ENCODE results near the gene VPS13D. TPM values are rescaled to one million over a fixed set of nuclear protein-coding genes. Genes with fewer than 3 reads are reported as not detected.

Gene VPS13D
- total RNA-seq, 1 experiment from 2014 or later: 20.2 TPM

DNA sequence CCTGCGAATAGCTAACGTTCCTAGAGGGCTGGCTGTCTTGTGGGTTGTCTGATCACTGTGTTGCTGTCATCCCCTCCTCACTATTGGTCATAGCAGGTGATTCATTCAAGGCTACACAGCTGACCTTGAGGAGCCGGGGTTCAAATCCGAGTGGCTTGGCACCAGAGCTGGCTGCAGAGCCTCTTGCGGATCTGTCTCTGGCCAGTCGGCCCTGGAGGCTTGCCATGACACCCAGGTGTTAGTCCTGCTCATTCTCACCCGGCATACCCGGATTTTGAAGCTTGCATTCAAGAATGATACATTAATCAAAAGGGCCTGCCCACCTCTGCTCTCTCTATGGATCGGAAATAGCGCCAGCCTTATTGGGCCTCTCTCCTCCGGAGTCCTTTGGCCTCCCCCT is 277.8 kb downstream of the VPS13D start:
- TF ChIP-seq CTCF (conservative IDR thresholded peaks at IDR 0.05): no peak
- Histone ChIP-seq H4K5ac (ENCODE audit: insufficient read length, low read depth, low read length) (no peak overlapping the region), H4K91ac (ENCODE audit: insufficient read length, low read depth, low read length) (no peak overlapping the region), H2BK5ac (ENCODE audit: insufficient read length, low read length) (no peak overlapping the region), H2AK5ac (ENCODE audit: insufficient read length, low read length) (no peak overlapping the region), H2AFZ (ENCODE audit: low read length) (no peak overlapping the region), H3K23ac (ENCODE audit: insufficient read length, low read depth, low read length) (no peak overlapping the region), H3K9me3 (ENCODE audit: control insufficient read depth, low read depth, low read length) (no peaks in the 10 kb centered on the region), H3T11ph (ENCODE audit: low read length) (no peak overlapping the region), H3K56ac (ENCODE audit: insufficient read length, low read depth, low read length) (no peak overlapping the region), H3K23me2 (ENCODE audit: insufficient read length, low read depth, low read length, poor library complexity, severe bottlenecking) (no peaks in the 10 kb centered on the region), H3K4ac (ENCODE audit: low read depth, low read length) (no peak overlapping the region), H3K4me2 (ENCODE audit: insufficient read depth, insufficient read length, low read length) (no peak overlapping the region), H3K14ac (ENCODE audit: insufficient read depth, low read length) (no peak overlapping the region), H3K27me3 (ENCODE audit: insufficient read depth, low read length) (no peaks in the 10 kb centered on the region), H3K4me1 (ENCODE audit: insufficient read depth, low read length) (peaks cover 5% of the 10 kb centered on the region), H3K18ac (ENCODE audit: insufficient read length, low read depth, low read length) (no peak overlapping the region), H2BK20ac (ENCODE audit: low read depth, low read length, poor library complexity, severe bottlenecking) (no peak overlapping the region), H3K9ac (ENCODE audit: extremely low read depth, insufficient read length, low read length) (no peak overlapping the region), H2BK12ac (ENCODE audit: insufficient read length, low read depth, low read length) (no peak overlapping the region), H3K27ac (ENCODE audit: insufficient read length, low read depth, low read length) (no peak overlapping the region), H2BK120ac (ENCODE audit: low read depth, low read length, poor library complexity, severe bottlenecking) (no peak overlapping the region), H2BK15ac (ENCODE audit: low read depth, low read length) (no peak overlapping the region), H3K79me2 (ENCODE audit: insufficient read depth, low read length) (no peaks in the 10 kb centered on the region), H3K79me1 (ENCODE audit: insufficient read depth, low read depth, low read length, poor library complexity, severe bottlenecking) (no peaks in the 10 kb centered on the region), H4K8ac (replicated peaks; ENCODE audit: insufficient read length, low read depth, low read length) (no peak overlapping the region), H4K20me1 (ENCODE audit: control insufficient read depth, insufficient read depth, insufficient read length) (no peaks in the 10 kb centered on the region)
- no peak for DNase-seq
- WGBS (ENCODE audit: extremely low coverage, insufficient read length, low lambda C conversion rate): no CpG with 5 or more reads among the region's 11 CpGs
- H3K4me3 Mint-ChIP-seq: no peak overlapping the region
- peak overlapping the region in 1 of 3 experiments; percentile 83; a peak in 1 of 7 replicates for H3K27ac Mint-ChIP-seq
- H3K27me3 Mint-ChIP-seq (ENCODE audit: low read depth): no peaks in the 10 kb centered on the region
- H3K4me1 Mint-ChIP-seq: peaks cover 29 to 57% of the 10 kb centered on the region in 2 experiments
- no peaks in the 10 kb centered on the region for H3K9me3 Mint-ChIP-seq
- H3K36me3 Mint-ChIP-seq (ENCODE audit: insufficient read depth in 1 of 3, low read depth in 3 of 3): peaks cover 0 to 12% (median 7%) of the 10 kb centered on the region in 3 experiments; a peak in 5 of 7 replicates

Measured in H9 (cell line).